B cell (primary cell): ENCODE measurements around the gene SFXN4. TPM values are rescaled to one million over a fixed set of nuclear protein-coding genes. Genes with fewer than 3 reads are reported as not detected.
A peak's percentile ranks its signal among the peaks of the same experiment; 100 is the strongest.
"Not testable (repeated sequence)": the region's sequence is repeated elsewhere in the genome, so short reads cannot be mapped to it uniquely, and the experiment has no call there.

Source experiments
- ATAC-seq: fragments of 200-7000 bp; cut with Tn5 transposase; one replicate; pipeline ENCODE4 v1.10.0; 2021; ENCODE audit warnings: low read depth, mild to moderate bottlenecking, moderate number of reproducible peaks, moderate library complexity
- CTCF ChIA-PET: fragments of 350-600 bp; sonication (Branson Sonifier 250); formaldehyde crosslinking; loops from one replicate; lab custom pipeline; 2021; ENCODE audit warnings: antibody characterized with exemption, inconsistent platforms; lab: Charles Lee
- POLR2A ChIA-PET: fragments of 350-600 bp; sonication (Branson Sonifier 250); formaldehyde crosslinking; loops from one replicate; lab custom pipeline; 2021; ENCODE audit warnings: antibody characterized with exemption; lab: Charles Lee
- DNase-seq: peaks from one replicate; pipeline ENCODE4 v3.0.0; 2013
- H2AFZ ChIP-seq: 2 replicates; pipeline ENCODE4 v1.6.1; 2012; ENCODE audit warnings: mild to moderate bottlenecking, low read depth, low read length; ENCODE audit not compliant: insufficient read depth, poor library complexity, severe bottlenecking
- H3K27ac ChIP-seq, 2 donors: 1 replicate in 1 of 2; 2 replicates in 1 of 2; pipeline ENCODE4 v1.5.1; 2012 to 2013; ENCODE audit warnings: low read length in 2 of 2, mild to moderate bottlenecking in 2 of 2, moderate library complexity in 1 of 2
- H3K27me3 ChIP-seq, 4 experiments: fragments of 200-600 bp in 1 of 4; sonication (generic) in 1 of 4; replicated peaks in 1 of 4; 1 replicate in 2 of 4; 2 replicates in 2 of 4; pipeline versions ENCODE4 v1.6.1 to v1.7.0; 2013 to 2016; ENCODE audit warnings: low read length in 3 of 4, mild to moderate bottlenecking in 2 of 4, mixed read lengths in 1 of 4, moderate library complexity in 1 of 4; ENCODE audit not compliant: insufficient read depth in 4 of 4, control insufficient read depth in 3 of 4; ENCODE audit errors: control extremely low read depth in 1 of 4
- H3K36me3 ChIP-seq, 2 experiments: replicated peaks in 1 of 2; 1 replicate in 1 of 2; 2 replicates in 1 of 2; pipeline versions ENCODE4 v1.6.1 to v1.7.1; 2013; ENCODE audit warnings: low read length in 1 of 2; ENCODE audit not compliant: insufficient read depth in 2 of 2, control insufficient read depth in 1 of 2; ENCODE audit errors: control extremely low read depth in 1 of 2, extremely low read depth in 1 of 2
- H3K4me1 ChIP-seq, 2 donors: fragments of 200-600 bp in 1 of 2; sonication (generic) in 1 of 2; 1 replicate in 1 of 2; 2 replicates in 1 of 2; pipeline versions ENCODE4 v1.5.1 to v1.6.1; 2013 to 2017; ENCODE audit warnings: low read length in 2 of 2; ENCODE audit not compliant: control insufficient read depth in 2 of 2, insufficient read depth in 2 of 2
- H3K4me2 ChIP-seq: replicated peaks from 2 replicates; pipeline ENCODE3; 2012; ENCODE audit warnings: mild to moderate bottlenecking, low read depth, low read length; ENCODE audit not compliant: poor library complexity, severe bottlenecking
- H3K4me3 ChIP-seq, 5 experiments: fragments of 200-600 bp in 1 of 5; sonication (generic) in 1 of 5; 1 replicate in 3 of 5; 2 replicates in 2 of 5; pipeline versions ENCODE4 v1.5.1 to v1.7.0; 2011 to 2016; ENCODE audit warnings: low read length in 4 of 5, mild to moderate bottlenecking in 4 of 5, low read depth in 2 of 5, control low read depth in 1 of 5, moderate library complexity in 1 of 5; ENCODE audit not compliant: insufficient read depth in 1 of 5; ENCODE audit errors: control extremely low read depth in 1 of 5, extremely low read depth in 1 of 5
- H3K79me2 ChIP-seq: fragments of 200-600 bp; sonication (generic); one replicate; pipeline ENCODE4 v1.6.0; 2016; ENCODE audit warnings: low read length; ENCODE audit not compliant: control insufficient read depth, insufficient read depth
- H3K9ac ChIP-seq: fragments of 200-600 bp; sonication (generic); 2 replicates; pipeline ENCODE4 v1.6.1; 2017; ENCODE audit warnings: mild to moderate bottlenecking, low read length, moderate library complexity
- H3K9me3 ChIP-seq, 3 donors: one replicate each; pipeline versions ENCODE4 v1.6.1 to v1.7.1; 2013; ENCODE audit warnings: low read length in 2 of 3; ENCODE audit not compliant: control insufficient read depth in 2 of 3, insufficient read depth in 1 of 3; ENCODE audit errors: control extremely low read depth in 1 of 3
- H4K20me1 ChIP-seq: 2 replicates; pipeline ENCODE4 v1.6.0; 2012; ENCODE audit warnings: mild to moderate bottlenecking, low read length; ENCODE audit not compliant: insufficient read depth, control insufficient read depth, poor library complexity, severe bottlenecking
- H3K27ac Mint-ChIP-seq: one replicate; pipeline ENCODE4 v1.8.0; 2021; ENCODE audit warnings: mixed read lengths
- H3K27me3 Mint-ChIP-seq: one replicate; pipeline ENCODE4 v1.8.0; 2021; ENCODE audit warnings: mixed read lengths
- H3K4me1 Mint-ChIP-seq: one replicate; pipeline ENCODE4 v1.8.0; 2021; ENCODE audit warnings: mixed read lengths
- H3K4me3 Mint-ChIP-seq: one replicate; pipeline ENCODE4 v1.8.0; 2021; ENCODE audit warnings: mixed read lengths
- H3K9me3 Mint-ChIP-seq: one replicate; pipeline ENCODE4 v1.8.0; 2022; ENCODE audit warnings: mixed read lengths; ENCODE audit not compliant: insufficient read depth
- EZH2 ChIP-seq: IDR thresholded peaks from 2 replicates; pipeline ENCODE4 v1.6.1; 2012; ENCODE audit warnings: borderline replicate concordance, low read depth, mild to moderate bottlenecking, moderate library complexity, low read length; ENCODE audit not compliant: insufficient read depth, poor library complexity, severe bottlenecking
- WGBS: methylation state at CpG from one replicate; pipeline ENCODE4 v1.1.5; 2013; ENCODE audit warnings: missing lambda C conversion rate; ENCODE audit not compliant: insufficient coverage; 5-methylcytosine and 5-hydroxymethylcytosine counted together
- intact Hi-C: fragments of 100-400 bp; cut with micrococcal nuclease; formaldehyde crosslinking; loops from one replicate; pipeline ENCODE4 v1.10.0; 2022
- polyA plus RNA-seq: library from polyadenylated mRNA; depleted of rRNA; stranded (reverse); fragments of >200 nt; gene quantifications from 2 replicates; pipeline ENCODE4 v1.2.3, GENCODE V29; 2012
- total RNA-seq, 2 donors: library from RNA; stranded (reverse); fragments of 120-200 nt in 1 of 2; gene quantifications; 1 replicate in 1 of 2; 2 replicates in 1 of 2; pipeline versions ENCODE4 v1.2.3 to v1.2.4, GENCODE V29; 2013 to 2022
- TF ChIP-seq, protein P1 (sequence below): fragments of 200-600 bp; IDR thresholded peaks from one replicate; pipeline ENCODE4 v1.8.0; 2022; ENCODE audit warnings: antibody characterized with exemption, mild to moderate bottlenecking

The SFXN4 gene
- total and polyA plus RNA-seq, 2 donors (not counting 1 experiment from before 2014, with no cell fraction given), result 9.8 to 15.4 TPM

DNA sequence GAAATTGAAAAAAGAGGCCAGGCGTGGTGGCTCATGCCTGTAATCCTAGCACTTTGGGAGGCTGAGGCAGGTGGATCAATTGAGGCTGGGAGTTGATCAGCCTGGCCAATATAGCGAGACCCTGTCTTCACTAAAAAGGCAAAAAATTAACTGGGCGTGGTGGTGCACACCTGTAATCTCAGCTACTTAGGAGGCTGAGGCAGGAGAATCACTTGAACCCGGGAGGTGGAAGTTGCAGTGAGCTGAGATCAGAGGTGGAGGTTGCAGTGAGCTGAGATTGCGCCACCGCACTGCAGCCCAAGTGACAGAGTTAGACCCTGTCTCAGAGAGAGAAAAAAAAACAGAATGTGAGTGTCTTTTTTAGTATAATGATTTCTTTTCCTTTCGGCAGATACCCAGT lies 59.6 kb downstream of the SFXN4 start:
- POLR2A ChIA-PET, H3K9ac ChIP-seq, DNase-seq, H3K79me2 ChIP-seq, H3K27ac Mint-ChIP-seq, H3K27ac ChIP-seq, H3K9me3 ChIP-seq, H3K27me3 Mint-ChIP-seq, H4K20me1 ChIP-seq, H3K4me2 ChIP-seq, H3K9me3 Mint-ChIP-seq, H3K27me3 ChIP-seq, H3K4me1 Mint-ChIP-seq, ATAC-seq, H2AFZ ChIP-seq, CTCF ChIA-PET, intact Hi-C loops, H3K4me3 ChIP-seq: not testable (repeated sequence)
- Histone ChIP-seq H3K4me1 (peaks cover 6 to 12% of the 10 kb centered on the region in 2 donors), H3K36me3 (peaks cover 0 to 10% of the 10 kb centered on the region in 2 experiments)
- WGBS, result 95% methylated on average over 6 of the region's 7 CpGs
- H3K4me3 Mint-ChIP-seq, result peak overlapping the region; percentile 39

DNA sequence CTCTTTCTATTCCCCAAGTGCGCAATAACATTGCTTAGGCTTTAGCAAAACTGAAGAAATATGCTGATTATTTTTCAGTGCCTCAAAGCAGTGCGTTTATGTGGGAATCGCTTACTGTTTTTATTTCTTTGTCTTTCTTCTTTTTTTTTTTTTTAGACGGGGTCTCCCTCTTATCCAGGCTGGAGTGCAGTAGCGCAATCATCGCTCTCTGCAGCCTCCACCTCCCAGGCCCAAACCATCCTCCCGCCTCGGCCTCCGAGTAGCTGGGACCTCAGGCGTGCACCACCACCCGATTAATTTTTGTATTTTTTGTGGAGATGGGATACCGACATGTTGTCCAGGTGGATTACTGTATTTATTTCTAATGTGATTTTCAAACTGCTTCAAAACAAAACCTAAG lies 60.4 kb downstream of the SFXN4 start:
- Mint-ChIP-seq H3K27ac (no peak overlapping the region), H3K4me3 (peak overlapping the region; percentile 79), H3K9me3 (no peaks in the 10 kb centered on the region), H3K27me3 (no peaks in the 10 kb centered on the region), H3K4me1 (peaks cover 10% of the 10 kb centered on the region)
- intact Hi-C loops, result no loop called here
- Histone ChIP-seq H3K27me3 (no peaks in the 10 kb centered on the region), H2AFZ (peak overlapping the region; percentile 80), H3K9me3 (no peaks in the 10 kb centered on the region), H3K79me2 (peaks cover 7% of the 10 kb centered on the region), H3K4me2 (peak overlapping the region; percentile 91), H3K4me3 (peak overlapping the region in 2 of 5 experiments; percentile 59 to 70), H3K36me3 (peaks cover 0 to 6% of the 10 kb centered on the region in 2 experiments), H3K27ac (no peak overlapping the region), H3K4me1 (peaks cover 6 to 12% of the 10 kb centered on the region in 2 donors), H4K20me1 (peaks cover 8% of the 10 kb centered on the region), H3K9ac (no peak overlapping the region)
- no peak for ATAC-seq
- WGBS, result 93% methylated on average over 2 of the region's 12 CpGs
- ChIA-PET POLR2A (interaction anchor here (0.5 to 2.6 kb wide), 2 partner anchors 24 to 29 kb away, joined by 3 to 10 read pairs; partner anchors contain the start of gene EIF3A), CTCF (interaction anchor here (0.6 to 1.8 kb wide), 3 partner anchors 59 to 278 kb away, joined by 3 to 5 read pairs (median 3); partner anchors contain the start of gene GRK5)
- TF ChIP-seq, protein P1, sequence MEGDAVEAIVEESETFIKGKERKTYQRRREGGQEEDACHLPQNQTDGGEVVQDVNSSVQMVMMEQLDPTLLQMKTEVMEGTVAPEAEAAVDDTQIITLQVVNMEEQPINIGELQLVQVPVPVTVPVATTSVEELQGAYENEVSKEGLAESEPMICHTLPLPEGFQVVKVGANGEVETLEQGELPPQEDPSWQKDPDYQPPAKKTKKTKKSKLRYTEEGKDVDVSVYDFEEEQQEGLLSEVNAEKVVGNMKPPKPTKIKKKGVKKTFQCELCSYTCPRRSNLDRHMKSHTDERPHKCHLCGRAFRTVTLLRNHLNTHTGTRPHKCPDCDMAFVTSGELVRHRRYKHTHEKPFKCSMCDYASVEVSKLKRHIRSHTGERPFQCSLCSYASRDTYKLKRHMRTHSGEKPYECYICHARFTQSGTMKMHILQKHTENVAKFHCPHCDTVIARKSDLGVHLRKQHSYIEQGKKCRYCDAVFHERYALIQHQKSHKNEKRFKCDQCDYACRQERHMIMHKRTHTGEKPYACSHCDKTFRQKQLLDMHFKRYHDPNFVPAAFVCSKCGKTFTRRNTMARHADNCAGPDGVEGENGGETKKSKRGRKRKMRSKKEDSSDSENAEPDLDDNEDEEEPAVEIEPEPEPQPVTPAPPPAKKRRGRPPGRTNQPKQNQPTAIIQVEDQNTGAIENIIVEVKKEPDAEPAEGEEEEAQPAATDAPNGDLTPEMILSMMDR, result no peak
- TF ChIP-seq EZH2, result no peak
- DNase-seq, result no peak
